Measurements from ENCODE around the gene CCDC178.

DNA sequence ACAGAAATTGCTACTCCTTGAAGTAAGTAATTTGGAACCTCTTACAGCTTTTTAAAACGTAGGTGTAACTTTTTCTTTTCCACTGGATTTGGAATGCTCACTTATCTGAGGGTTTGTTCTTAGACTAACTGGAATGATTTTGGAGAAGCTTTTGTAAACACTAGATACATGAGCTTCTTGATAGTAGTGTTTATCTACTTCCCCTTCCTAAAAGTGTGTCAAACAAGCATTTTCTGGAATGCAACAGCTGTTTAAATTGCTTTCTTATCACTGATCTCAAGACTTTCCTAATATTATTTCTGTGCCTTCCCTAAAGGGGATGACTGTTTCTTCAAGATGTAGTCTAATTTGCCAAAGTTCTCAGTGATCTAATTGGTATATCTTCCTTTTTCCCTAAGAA lies 282.6 kb downstream of the CCDC178 start:
- TF ChIP-seq, protein P1, sequence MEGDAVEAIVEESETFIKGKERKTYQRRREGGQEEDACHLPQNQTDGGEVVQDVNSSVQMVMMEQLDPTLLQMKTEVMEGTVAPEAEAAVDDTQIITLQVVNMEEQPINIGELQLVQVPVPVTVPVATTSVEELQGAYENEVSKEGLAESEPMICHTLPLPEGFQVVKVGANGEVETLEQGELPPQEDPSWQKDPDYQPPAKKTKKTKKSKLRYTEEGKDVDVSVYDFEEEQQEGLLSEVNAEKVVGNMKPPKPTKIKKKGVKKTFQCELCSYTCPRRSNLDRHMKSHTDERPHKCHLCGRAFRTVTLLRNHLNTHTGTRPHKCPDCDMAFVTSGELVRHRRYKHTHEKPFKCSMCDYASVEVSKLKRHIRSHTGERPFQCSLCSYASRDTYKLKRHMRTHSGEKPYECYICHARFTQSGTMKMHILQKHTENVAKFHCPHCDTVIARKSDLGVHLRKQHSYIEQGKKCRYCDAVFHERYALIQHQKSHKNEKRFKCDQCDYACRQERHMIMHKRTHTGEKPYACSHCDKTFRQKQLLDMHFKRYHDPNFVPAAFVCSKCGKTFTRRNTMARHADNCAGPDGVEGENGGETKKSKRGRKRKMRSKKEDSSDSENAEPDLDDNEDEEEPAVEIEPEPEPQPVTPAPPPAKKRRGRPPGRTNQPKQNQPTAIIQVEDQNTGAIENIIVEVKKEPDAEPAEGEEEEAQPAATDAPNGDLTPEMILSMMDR (IDR thresholded peaks at IDR 0.05 in 8 of 11, conservative IDR thresholded peaks at IDR 0.05 in 3 of 11), result no peak
- TF ChIP-seq POLR2AphosphoS5 (IDR thresholded peaks at IDR 0.05) (no peak), POLR2A (IDR thresholded peaks at IDR 0.05) (no peak)
